ENCODE data around the gene ANXA10.
A peak's percentile ranks its signal among the peaks of the same experiment; 100 is the strongest.
"Not testable (repeated sequence)": the region's sequence is repeated elsewhere in the genome, so short reads cannot be mapped to it uniquely, and the experiment has no call there.

ANXA10 gene, protein sequence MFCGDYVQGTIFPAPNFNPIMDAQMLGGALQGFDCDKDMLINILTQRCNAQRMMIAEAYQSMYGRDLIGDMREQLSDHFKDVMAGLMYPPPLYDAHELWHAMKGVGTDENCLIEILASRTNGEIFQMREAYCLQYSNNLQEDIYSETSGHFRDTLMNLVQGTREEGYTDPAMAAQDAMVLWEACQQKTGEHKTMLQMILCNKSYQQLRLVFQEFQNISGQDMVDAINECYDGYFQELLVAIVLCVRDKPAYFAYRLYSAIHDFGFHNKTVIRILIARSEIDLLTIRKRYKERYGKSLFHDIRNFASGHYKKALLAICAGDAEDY

DNA sequence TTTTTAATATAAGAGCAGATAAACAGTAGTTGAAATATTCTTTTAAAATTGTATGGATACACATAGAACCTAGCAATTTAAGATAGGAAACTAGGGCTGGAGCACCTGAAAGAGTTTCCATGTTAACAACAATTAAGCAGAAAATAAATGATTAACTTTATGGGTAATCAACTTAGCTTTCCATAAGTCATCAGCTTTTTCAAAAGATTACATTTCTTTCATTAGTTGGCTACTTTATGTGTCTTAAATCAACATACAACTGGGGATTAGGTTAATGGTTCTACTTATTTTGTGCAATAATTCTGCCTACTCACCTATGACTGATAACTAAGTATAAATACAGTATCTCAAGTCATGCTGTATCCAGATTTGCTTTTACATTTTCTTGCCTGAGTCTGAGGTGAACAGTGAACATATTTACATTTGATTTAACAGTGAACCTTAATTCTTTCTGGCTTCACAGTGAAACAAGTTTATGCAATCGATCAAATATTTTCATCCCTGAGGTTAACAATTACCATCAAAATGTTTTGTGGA lies at the start of gene ANXA10:
ANXA10 (plus strand) TSS at position 362 of the 537 bp plus-strand sequence; CDS start at position 526, 164 bp downstream.
- no peak for DNase-seq (ENCODE audit: low spot score)

DNA sequence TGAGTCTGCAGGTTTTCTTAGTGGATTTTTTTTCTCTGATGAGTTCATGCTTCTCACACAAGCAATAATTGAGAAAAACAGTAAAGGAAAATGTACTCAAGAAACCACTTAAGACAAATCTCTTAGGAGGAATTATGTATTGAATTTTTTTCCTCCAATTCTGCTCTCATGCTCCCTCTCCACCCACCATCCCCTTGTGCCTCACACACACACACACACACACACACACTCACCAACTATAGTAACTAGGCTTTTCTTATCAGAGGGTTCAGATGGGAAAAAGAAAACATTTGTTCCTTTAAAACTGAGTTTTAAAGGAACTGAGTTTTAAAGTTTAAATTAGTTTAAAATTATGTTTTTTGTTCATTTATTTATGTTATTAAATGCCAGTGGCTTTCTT lies 47.0 kb upstream of the ANXA10 start:
- no peak for DNase-seq (ENCODE audit: low spot score)

DNA sequence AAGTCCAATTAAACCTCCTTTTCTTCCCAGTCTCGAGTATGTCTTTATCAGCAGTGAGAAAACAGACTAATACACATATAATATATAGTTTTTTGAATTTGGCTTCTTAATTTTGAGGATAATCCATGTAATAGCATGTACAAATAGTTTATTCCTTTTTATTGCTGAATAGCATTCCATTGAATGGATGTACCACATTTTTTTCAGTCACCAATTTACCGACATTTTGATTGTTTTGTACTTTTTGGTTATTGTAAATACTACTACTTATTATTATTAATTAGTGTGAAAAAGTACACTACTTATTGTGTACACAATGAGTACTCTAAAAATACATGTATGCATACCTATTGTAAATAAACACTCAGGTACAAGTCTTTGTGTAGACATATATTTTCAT lies 42.3 kb upstream of the ANXA10 start:
- no peak for DNase-seq (ENCODE audit: low spot score)

DNA sequence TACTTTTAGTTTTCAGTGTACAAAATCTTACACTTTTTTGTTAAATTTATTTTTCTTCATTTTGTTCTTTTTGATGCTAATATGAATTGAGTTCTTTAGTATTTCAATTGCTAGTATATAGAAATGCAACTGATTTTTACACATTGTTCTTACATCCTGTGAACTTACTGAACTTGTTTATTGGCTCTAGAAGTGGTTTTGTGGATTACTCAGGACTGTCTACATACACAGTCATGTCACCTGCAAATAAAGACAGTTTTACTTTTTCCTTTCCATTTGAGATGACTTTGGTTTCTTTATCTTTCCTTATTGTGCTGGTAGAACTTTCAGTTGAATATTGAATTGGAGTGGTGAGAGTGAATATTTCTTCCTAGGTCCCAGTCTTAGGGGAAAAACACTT lies 40.8 kb upstream of the ANXA10 start:
- no peak for DNase-seq (ENCODE audit: low spot score)

DNA sequence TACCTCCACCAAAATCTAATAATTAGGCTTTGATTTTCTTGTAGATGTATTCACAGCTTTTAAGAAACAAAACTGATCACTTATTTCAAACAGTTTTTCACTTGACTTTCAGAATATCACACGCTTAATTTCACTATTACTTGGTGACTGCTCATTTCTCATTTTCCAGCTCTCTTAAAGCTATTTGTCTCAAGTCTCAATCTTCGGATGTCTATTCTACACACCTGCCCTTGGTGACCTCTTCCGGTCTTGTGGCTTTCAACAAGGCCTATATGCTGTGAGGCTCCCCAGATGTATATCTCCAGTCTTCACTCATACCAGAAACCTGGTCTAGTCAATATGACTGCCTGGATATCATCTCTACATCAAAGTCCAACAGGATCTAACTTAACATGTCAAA lies 34.9 kb upstream of the ANXA10 start:
- no peak for DNase-seq (ENCODE audit: low spot score)

DNA sequence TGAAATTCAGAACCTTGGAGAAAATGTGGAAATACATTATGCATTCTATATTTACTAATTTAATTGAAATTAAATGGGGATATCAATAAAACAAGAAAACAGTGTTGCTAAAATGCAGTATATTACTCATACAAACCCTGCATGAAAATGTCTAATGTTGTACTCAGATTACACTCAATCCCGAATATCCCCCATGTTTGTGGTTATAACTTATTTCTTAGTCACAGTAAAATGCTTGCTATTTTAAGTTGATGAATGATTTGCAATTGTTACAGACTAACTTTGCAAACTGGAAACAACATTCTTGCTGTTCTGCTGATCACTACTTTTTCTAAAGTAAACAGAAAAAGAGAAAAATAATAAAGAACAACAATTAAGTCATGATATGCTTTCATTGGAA lies 33.1 kb upstream of the ANXA10 start:
- peak; percentile 14 for DNase-seq (ENCODE audit: low spot score)

DNA sequence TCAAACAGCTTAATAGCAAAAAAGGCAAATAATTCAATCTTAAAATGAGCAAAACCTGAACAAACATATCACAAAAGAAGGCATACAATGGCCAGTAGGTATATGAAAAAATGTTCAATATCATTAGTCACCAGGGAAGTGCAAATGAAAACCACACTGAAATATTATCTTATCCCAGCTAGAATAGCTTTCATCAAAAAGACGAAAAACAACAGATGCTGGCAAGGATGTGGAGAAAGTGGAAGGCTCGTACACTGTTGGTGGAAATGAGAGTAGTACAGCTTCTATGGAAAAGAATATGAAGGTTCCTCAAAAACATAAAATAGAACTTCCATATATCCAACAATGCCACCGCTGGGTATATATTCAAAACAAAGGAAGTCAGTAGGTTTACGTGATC lies 29.3 kb upstream of the ANXA10 start:
- no peak for DNase-seq (ENCODE audit: low spot score)

DNA sequence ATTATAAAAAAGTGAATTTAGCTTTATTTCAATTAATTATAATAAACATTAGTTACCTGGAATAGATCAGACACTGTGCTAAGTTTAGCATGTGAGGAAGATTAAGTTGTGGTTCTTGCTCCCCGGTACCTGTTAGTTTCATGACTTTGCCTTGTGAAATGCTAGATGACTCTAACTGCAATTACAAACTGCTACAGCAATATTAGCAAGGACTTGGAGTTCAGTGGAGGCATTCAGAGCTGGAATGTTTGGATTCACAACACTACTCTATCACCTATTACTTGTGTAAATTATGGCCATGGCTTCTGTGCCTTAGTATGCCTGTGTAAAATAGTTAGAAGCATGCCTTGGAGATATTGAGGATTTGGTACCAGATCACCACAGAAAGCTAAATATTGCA lies 21.4 kb upstream of the ANXA10 start:
- no peak for DNase-seq (ENCODE audit: low spot score)

DNA sequence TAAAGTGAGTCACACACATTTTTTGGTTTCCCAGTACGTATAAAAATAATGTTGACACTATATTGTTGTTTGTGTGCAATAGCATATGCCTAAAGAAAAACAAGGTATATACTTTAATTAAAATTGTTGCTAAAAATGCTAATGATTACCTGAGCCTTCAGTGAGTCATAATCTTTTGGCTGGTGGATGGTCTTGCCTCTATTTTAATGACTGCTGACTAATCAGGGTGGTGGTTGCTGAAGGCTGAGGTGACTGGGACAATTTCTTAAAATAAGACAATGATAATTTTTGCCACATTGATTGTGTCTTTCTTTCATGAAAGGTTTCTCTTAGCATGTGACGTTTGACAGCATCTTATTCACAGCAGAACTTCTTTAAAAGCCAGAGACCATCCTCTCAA lies 21.0 kb upstream of the ANXA10 start:
- no peak for DNase-seq (ENCODE audit: low spot score)

DNA sequence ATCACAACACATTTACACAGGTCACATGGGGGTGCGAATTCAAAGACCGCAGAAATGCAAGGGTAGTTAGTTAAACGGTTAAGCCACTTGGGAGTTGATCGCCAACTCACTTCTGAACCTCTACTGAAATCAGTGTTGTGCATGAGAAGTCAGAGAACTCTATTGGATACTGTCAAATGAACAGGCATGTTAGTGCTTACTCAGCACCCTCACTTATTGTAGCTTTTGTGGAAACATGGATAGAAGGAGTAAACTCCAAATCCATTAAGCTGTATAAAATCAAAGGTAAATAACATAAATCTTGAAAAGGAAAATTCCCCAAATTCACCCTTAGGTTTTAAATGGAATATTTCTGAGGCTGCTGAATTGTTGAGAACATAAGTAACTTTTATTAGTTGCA lies 17.5 kb upstream of the ANXA10 start:
- DNase-seq (ENCODE audit: low spot score), result no peak

DNA sequence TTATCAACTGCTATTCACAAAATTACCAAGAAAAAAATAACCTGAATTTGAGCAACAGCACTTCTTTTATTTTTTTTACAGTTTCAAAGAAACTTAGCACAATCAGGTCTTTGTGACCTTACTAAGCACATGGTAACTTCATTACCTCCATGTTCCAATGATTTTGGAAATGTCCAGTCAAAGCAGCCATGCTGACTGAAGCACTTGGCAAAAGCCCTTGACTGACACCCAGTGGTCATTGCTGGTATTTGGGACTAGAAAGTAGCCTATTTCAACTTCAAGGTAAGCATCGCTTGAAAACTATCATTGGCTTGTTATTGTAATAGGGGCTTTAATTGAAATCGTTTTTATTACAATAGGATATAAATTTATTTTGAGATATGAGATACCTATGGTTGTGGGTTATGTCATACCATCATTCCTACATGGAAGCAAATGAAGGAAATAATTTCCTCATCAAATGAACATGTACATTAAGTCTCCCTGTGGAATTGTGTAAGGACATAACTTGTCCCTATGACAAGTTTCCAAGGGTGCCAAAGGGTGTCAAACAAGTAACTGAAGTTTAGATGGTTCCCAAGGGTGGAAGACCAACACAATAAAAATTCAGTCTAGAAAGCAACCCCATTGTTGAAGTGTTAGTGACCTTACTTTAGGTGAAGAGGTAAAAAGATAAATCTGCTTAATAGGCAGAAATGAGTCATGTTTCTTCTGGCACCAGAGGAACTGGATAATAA lies 15.2 kb upstream of the ANXA10 start:
- DNase-seq (ENCODE audit: low spot score), result peak; percentile 13

DNA sequence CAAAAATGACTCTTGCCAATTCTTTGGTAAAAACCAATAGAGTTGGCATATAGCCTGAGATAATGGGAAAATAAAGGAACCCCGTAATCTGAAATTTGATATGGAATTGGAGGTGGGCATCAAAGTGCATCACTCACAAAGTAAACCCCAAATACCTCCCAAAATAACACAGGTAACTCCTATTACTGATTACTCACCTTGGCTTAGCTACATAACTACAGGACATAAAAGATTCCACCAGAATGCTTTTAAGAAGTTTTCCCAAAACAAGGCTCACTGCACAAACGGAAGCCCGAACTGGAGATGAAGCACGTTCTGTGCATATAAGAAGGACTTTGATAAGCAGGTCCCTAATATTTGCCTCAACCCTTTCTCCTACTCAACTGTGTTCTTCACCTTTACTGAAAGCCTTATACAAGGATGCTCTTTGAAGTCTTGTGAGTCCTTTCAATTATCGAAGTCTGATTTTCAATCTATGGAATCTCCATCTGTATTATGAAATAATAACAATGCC lies 14.6 kb upstream of the ANXA10 start:
- DNase-seq (ENCODE audit: low spot score), result no peak

DNA sequence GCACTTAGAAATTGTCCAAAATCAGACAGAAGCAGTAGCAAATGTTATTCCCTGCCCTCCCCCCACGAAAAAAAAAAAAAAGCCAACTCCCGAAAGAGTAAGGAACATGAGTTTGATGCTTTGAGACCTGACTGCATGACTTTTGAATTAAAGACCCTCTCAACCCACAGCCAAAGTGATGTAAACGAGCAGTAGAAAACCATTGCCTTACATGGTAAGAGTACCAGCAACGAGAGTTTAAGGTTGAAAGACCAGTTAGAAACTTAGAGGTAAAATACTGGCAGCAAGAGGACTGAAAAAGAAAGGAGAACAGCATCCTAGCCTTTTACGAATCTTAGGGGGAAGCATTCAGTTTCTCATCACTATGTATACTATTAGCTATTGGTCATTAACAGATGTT lies 10.0 kb upstream of the ANXA10 start:
- DNase-seq (ENCODE audit: low spot score), result no peak

DNA sequence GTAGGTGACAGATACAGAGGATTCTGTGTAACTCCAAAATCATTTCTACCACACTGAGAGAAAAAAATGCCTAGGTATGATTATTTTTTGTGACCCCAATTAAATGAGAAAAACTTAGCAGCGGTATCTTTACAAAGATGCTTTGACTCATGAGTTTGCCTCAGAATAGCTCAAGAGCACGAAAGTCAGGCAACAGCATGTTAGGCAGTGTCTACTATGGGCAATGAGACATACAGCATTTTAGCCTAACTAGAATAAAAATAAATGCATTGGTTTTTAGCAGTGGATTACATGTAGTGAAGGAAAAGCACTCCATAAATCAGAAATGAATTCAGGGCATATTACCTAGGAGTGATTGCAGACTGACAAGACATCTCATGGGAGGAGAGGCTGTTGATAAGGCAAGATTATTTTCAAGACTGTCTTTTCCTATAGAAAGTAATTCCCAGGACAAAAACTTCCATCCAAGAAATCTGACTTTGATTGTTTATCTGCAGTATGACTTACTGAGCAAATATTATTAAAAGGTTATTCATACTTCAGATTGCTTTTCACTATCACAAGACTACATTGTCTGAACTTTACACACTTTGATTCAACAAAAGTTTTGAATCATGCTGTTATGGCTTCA lies 3.6 kb downstream of the ANXA10 start:
- peak; percentile 1 for DNase-seq (ENCODE audit: low spot score)

DNA sequence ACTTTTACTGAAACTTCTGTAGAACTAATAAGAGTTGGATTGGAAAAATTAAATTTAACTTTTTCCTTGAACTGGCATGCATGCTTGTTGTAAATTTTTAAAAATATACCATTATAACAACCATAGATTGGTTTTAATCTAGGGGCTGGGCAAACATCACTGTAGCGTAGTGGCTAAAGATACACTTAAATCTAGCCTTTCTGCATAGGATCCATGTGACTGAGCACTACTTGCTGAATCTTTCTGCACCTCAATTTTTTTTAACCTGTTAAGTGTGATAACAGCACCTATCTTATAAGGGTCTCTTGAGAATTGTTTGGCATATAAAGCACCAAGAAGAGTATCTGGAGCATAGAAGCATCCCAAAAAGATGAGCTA lies 4.1 kb downstream of the ANXA10 start:
- no peak for DNase-seq (ENCODE audit: low spot score)

DNA sequence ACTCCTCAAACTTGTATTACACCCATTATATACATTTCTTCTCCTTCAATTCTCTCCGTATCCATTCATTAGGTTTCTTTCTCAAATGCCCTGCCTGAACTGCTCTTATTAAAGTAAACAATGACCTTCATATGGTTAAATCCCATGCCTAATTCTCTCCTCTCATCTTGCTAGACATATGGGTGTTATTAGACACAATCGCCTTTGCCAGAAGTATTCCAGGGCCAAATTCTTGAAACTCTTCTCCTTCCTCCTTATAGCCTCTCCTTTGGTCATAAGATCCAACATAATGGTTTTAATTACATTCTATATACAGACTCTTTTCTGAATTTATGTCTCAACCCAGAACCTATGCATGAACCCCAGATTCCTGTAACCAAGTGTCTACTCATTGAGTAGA lies 4.8 kb downstream of the ANXA10 start:
- DNase-seq (ENCODE audit: low spot score), result no peak

DNA sequence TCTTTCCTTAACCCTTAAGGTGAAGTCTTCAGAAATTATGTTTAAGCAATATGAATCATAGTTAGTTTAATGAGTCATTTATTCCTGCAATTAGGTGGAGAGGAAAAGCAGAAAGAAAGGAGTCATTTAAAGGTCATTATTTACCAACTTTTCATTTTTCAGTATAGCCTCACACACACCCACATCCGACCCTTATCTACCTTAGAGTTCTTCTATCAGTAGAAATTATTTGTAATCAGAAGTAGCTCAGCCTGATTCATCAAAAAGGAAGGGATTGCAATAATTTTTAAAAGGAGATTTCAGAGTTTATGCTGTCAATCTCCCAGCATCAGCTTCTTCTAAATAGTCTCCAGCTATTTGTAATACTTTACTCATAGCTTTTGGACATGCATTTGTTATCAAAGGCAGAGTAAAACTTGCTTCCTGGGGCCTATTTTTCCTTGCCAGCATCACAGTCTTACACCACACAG lies 5.9 kb downstream of the ANXA10 start:
- DNase-seq (ENCODE audit: low spot score), result no peak

DNA sequence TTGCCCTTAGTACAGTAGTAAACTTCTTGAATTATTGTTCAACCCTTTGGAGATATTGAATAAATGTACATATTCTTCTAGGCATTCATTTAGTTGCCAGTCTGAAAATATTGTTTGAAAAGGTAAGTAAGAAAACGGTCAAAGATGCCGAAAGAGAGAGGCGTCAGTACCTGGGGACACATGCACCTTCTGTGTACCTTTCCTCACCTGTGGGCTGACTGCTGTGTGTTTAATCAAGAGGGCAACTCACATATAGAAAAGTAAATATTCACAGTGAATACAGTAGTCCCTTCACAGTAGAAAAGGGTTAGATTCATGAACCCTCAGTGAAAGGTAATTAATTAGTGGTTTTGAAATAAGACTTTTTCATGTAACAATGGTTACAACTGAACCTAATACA lies 6.9 kb downstream of the ANXA10 start:
- no peak for DNase-seq (ENCODE audit: low spot score)

DNA sequence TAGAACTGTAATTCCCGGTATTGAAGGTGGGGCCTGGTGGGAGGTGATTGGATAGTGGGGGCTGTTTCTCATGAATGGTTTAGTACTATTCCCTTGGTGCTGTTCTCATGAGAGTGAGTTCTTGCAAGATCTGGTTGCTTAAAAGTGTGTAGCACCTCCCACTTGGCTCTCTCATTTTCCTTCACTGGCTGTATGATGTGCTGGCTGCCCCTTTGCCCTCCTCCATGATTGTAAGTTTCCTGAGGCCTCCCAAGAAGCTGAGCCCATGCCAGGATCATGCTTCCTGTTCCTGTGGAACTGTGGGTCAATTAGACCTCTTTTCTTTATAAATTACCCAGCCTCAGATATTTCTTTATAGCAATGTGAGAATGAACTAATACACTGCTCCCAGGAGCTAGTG lies 8.7 kb downstream of the ANXA10 start:
- no peak for DNase-seq (ENCODE audit: low spot score)

DNA sequence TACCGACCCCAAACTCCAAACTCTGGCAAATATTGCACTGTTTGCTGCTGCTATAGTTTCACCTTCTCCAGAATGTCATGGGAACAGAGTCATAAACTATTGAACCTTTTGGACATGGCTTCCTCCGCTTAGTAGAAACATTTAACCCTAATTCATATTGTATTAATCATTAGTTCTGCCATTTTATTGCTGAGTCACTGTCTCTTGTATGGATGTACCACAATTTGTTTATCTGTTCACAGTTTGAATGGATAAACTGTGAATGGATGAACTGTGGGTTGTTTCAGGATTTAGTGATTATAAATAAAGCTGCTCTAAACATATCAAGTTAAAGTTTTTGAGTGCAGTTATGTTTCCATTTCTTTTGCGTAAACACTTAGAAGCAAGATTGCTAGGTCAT lies 10.1 kb downstream of the ANXA10 start:
- DNase-seq (ENCODE audit: low spot score), result no peak

DNA sequence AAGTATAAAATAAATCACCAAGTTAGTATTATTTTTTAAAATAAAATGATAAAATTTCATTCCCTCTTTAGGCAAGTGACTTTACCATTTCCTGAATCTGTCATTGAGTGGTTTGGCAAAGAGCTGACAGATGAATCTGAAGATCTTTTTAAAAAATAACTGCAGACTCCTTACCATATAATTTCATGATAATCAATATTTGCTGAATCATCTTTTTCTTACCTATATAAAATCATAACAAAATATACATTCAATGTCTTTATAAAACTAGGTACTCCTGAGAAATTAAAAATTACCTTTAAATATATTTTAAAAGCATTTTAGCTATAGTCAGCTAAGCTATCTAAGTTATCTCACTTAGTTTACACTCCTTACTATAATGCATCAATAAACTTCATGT lies 17.2 kb downstream of the ANXA10 start:
- DNase-seq (ENCODE audit: low spot score), result no peak

DNA sequence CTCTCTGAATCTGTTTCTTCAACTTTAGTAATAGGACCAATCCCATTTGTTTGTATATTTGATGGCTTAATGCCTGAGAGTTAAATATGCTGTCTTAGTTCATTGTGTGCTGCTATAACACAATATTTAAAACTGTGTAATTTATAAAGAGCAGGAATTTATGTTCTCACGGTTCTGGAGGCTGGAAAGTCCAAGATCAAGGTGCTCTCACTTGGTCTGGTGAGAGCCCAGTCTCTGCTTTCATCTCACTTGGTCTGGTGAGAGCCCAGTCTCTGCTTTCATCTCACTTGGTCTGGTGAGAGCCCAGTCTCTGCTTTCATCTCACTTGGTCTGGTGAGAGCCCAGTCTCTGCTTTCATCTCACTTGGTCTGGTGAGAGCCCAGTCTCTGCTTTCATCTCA lies 20.7 kb downstream of the ANXA10 start:
- DNase-seq (ENCODE audit: low spot score), result not testable (repeated sequence)

All from hepatic stellate cell (primary cell).